DOHH2 (cell line): ENCODE results near the gene WDR5.

ENCODE experiments used
- H3F3A ChIP-seq: fragments of 200-600 bp; sonication (generic), shearing (Covaris generic); 2 replicates; pipeline ENCODE4 v1.6.0; 2016; ENCODE audit warnings: antibody characterized with exemption, mild to moderate bottlenecking; ENCODE audit not compliant: control insufficient read depth, insufficient read depth
- H3K27ac ChIP-seq: fragments of 200-600 bp; sonication (generic); 2 replicates; pipeline ENCODE4 v1.5.1; 2014; ENCODE audit warnings: low read depth, mild to moderate bottlenecking, low read length, moderate library complexity
- H3K27me3 ChIP-seq: fragments of 200-600 bp; sonication (generic); 2 replicates; pipeline ENCODE4 v1.6.1; 2014; ENCODE audit warnings: mild to moderate bottlenecking, low read length, mixed read lengths; ENCODE audit not compliant: control insufficient read depth
- H3K36me3 ChIP-seq: fragments of 200-600 bp; sonication (generic); 2 replicates; pipeline ENCODE4 v1.6.1; 2014; ENCODE audit warnings: mild to moderate bottlenecking, low read length, moderate library complexity, mixed read lengths; ENCODE audit not compliant: control insufficient read depth
- H3K4me1 ChIP-seq: fragments of 200-600 bp; sonication (generic); 2 replicates; pipeline ENCODE4 v1.6.1; 2014; ENCODE audit warnings: mild to moderate bottlenecking, low read length, mixed read lengths; ENCODE audit not compliant: control insufficient read depth
- H3K4me2 ChIP-seq: fragments of 200-600 bp; sonication (generic); 2 replicates; pipeline ENCODE4 v1.6.0; 2014; ENCODE audit warnings: mild to moderate bottlenecking, low read length, moderate library complexity
- H3K4me3 ChIP-seq: fragments of 200-600 bp; sonication (generic); 2 replicates; pipeline ENCODE4 v1.5.1; 2014; ENCODE audit warnings: mild to moderate bottlenecking, low read length, mixed read lengths
- H3K79me2 ChIP-seq: fragments of 200-600 bp; sonication (generic); 2 replicates; pipeline ENCODE4 v1.6.1; 2014; ENCODE audit warnings: mild to moderate bottlenecking, low read length, mixed read lengths; ENCODE audit not compliant: control insufficient read depth
- H3K9me2 ChIP-seq: fragments of 200-600 bp; sonication (generic); replicated peaks from 2 replicates; pipeline ENCODE4 v1.6.1; 2014; ENCODE audit warnings: mild to moderate bottlenecking, low read length, mixed read lengths; ENCODE audit not compliant: control insufficient read depth
- H3K9me3 ChIP-seq: fragments of 200-600 bp; sonication (generic); 2 replicates; pipeline ENCODE4 v1.6.1; 2014; ENCODE audit warnings: antibody characterized with exemption, low read length, mixed read lengths; ENCODE audit not compliant: control insufficient read depth, insufficient read depth
- H4K20me1 ChIP-seq: fragments of 200-600 bp; sonication (generic); 2 replicates; pipeline ENCODE4 v1.6.0; 2014; ENCODE audit warnings: low read depth, mild to moderate bottlenecking, antibody characterized with exemption, low read length, moderate library complexity; ENCODE audit not compliant: control insufficient read depth, insufficient read depth
- EZH2phosphoT487 ChIP-seq: fragments of 200-600 bp; sonication (generic); IDR thresholded peaks from 2 replicates; pipeline ENCODE4 v1.6.1; 2017; ENCODE audit warnings: borderline replicate concordance, mild to moderate bottlenecking, antibody characterized with exemption, low read length, moderate library complexity, mixed read lengths
- TF ChIP-seq, protein P1 (sequence below): fragments of 200-600 bp; sonication (generic); IDR thresholded peaks from one replicate; pipeline ENCODE4 v1.5.1; 2014; ENCODE audit warnings: antibody characterized with exemption, mild to moderate bottlenecking, low read depth, low read length; ENCODE audit not compliant: poor library complexity, severe bottlenecking

WDR5 gene

GRCh38 chr9:134182554-134183085 lies 46.7 kb downstream of the WDR5 start:
- H3K4me1 ChIP-seq: no peaks in the 10 kb centered on the region
- no peaks in the 10 kb centered on the region for H4K20me1 ChIP-seq
- H3K79me2 ChIP-seq: no peaks in the 10 kb centered on the region
- TF ChIP-seq, protein P1, sequence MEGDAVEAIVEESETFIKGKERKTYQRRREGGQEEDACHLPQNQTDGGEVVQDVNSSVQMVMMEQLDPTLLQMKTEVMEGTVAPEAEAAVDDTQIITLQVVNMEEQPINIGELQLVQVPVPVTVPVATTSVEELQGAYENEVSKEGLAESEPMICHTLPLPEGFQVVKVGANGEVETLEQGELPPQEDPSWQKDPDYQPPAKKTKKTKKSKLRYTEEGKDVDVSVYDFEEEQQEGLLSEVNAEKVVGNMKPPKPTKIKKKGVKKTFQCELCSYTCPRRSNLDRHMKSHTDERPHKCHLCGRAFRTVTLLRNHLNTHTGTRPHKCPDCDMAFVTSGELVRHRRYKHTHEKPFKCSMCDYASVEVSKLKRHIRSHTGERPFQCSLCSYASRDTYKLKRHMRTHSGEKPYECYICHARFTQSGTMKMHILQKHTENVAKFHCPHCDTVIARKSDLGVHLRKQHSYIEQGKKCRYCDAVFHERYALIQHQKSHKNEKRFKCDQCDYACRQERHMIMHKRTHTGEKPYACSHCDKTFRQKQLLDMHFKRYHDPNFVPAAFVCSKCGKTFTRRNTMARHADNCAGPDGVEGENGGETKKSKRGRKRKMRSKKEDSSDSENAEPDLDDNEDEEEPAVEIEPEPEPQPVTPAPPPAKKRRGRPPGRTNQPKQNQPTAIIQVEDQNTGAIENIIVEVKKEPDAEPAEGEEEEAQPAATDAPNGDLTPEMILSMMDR: no peak
- TF ChIP-seq EZH2phosphoT487: no peak
- no peak overlapping the region for H3K4me2 ChIP-seq
- H3F3A ChIP-seq: peaks cover 7% of the 10 kb centered on the region
- no peak overlapping the region for H3K4me3 ChIP-seq
- no peaks in the 10 kb centered on the region for H3K9me2 ChIP-seq
- H3K27me3 ChIP-seq: no peaks in the 10 kb centered on the region
- peaks cover 6% of the 10 kb centered on the region; the same call in 1 of the 2 replicates for H3K9me3 ChIP-seq
- H3K36me3 ChIP-seq: no peaks in the 10 kb centered on the region
- no peak overlapping the region for H3K27ac ChIP-seq

GRCh38 chr9:134185536-134186011 lies 49.7 kb downstream of the WDR5 start:
- H3K4me3 ChIP-seq: no peak overlapping the region
- H4K20me1 ChIP-seq: no peaks in the 10 kb centered on the region
- H3K27ac ChIP-seq: no peak overlapping the region
- no peaks in the 10 kb centered on the region for H3K27me3 ChIP-seq
- H3K4me1 ChIP-seq: no peaks in the 10 kb centered on the region
- no peaks in the 10 kb centered on the region for H3K9me2 ChIP-seq
- TF ChIP-seq EZH2phosphoT487: no peak
- TF ChIP-seq, protein P1: no peak
- no peak overlapping the region for H3K4me2 ChIP-seq
- H3K36me3 ChIP-seq: no peaks in the 10 kb centered on the region
- H3K9me3 ChIP-seq: peaks cover 6% of the 10 kb centered on the region; the same call in 1 of the 2 replicates
- H3F3A ChIP-seq: peaks cover 7% of the 10 kb centered on the region
- no peaks in the 10 kb centered on the region for H3K79me2 ChIP-seq

GRCh38 chr9:134186471-134187109 lies 50.7 kb downstream of the WDR5 start:
- Histone ChIP-seq H3K27me3 (no peaks in the 10 kb centered on the region), H3F3A (peaks cover 7% of the 10 kb centered on the region), H3K4me1 (no peaks in the 10 kb centered on the region), H3K9me3 (peaks cover 6% of the 10 kb centered on the region; the same call in 1 of the 2 replicates), H3K79me2 (no peaks in the 10 kb centered on the region), H3K36me3 (no peaks in the 10 kb centered on the region), H4K20me1 (no peaks in the 10 kb centered on the region), H3K9me2 (no peaks in the 10 kb centered on the region), H3K4me2 (no peak overlapping the region), H3K27ac (no peak overlapping the region), H3K4me3 (no peak overlapping the region)
- TF ChIP-seq, protein P1: no peak
- TF ChIP-seq EZH2phosphoT487: no peak
